Neural progenitor cell (in vitro differentiated cells): ENCODE results near the gene DOK4. TPM values are rescaled to one million over a fixed set of nuclear protein-coding genes. Genes with fewer than 3 reads are reported as not detected.
A peak's percentile ranks its signal among the peaks of the same experiment; 100 is the strongest.
"Not testable (repeated sequence)": the region's sequence is repeated elsewhere in the genome, so short reads cannot be mapped to it uniquely, and the experiment has no call there.

ENCODE experiments used
- DNase-seq: peaks from one replicate; pipeline ENCODE4 v3.0.0-alpha.2; 2016; ENCODE audit warnings: low spot score
- H2AFZ ChIP-seq: fragments of 200-600 bp; sonication (generic); replicated peaks from 2 replicates; pipeline ENCODE4 v1.6.1; 2016; ENCODE audit warnings: antibody characterized with exemption
- H3F3A ChIP-seq: fragments of 200-600 bp; sonication (generic); 2 replicates; pipeline ENCODE4 v1.6.1; 2016; ENCODE audit warnings: antibody characterized with exemption, low read depth
- H3K27ac ChIP-seq: fragments of 200-600 bp; sonication (generic); 2 replicates; pipeline ENCODE4 v1.5.1; 2016; ENCODE audit warnings: mild to moderate bottlenecking
- H3K27me3 ChIP-seq: fragments of 200-600 bp; sonication (generic); 2 replicates; pipeline ENCODE4 v1.6.1; 2016; ENCODE audit warnings: mild to moderate bottlenecking, moderate library complexity
- H3K36me3 ChIP-seq: fragments of 200-600 bp; sonication (generic); 2 replicates; pipeline ENCODE4 v1.5.1; 2016
- H3K4me1 ChIP-seq: fragments of 200-600 bp; sonication (generic); 2 replicates; pipeline ENCODE4 v1.6.1; 2016; ENCODE audit warnings: mixed run types
- H3K4me2 ChIP-seq: fragments of 200-600 bp; sonication (generic); 2 replicates; pipeline ENCODE4 v1.6.1; 2016
- H3K4me3 ChIP-seq: fragments of 200-600 bp; sonication (generic); 2 replicates; pipeline ENCODE4 v1.5.1; 2016
- H3K79me2 ChIP-seq: fragments of 200-600 bp; sonication (generic); 2 replicates; pipeline ENCODE4 v1.6.1; 2016; ENCODE audit warnings: low read depth
- H3K9ac ChIP-seq: fragments of 200-600 bp; sonication (generic); 2 replicates; pipeline ENCODE4 v1.6.1; 2016
- H3K9me3 ChIP-seq: fragments of 200-600 bp; sonication (generic); 2 replicates; pipeline ENCODE4 v1.5.1; 2016; ENCODE audit warnings: low read depth
- H4K20me1 ChIP-seq: fragments of 200-600 bp; sonication (generic); 2 replicates; pipeline ENCODE4 v1.6.1; 2016; ENCODE audit warnings: low read depth
- H3K27ac Mint-ChIP-seq: 3 replicates; pipeline ENCODE4 v1.8.0; 2021; ENCODE audit warnings: mixed read lengths
- H3K27me3 Mint-ChIP-seq: 2 replicates; pipeline ENCODE4 v1.8.0; 2022; ENCODE audit warnings: low read depth, mild to moderate bottlenecking, inconsistent platforms, moderate library complexity, mixed read lengths; ENCODE audit not compliant: insufficient read depth
- H3K36me3 Mint-ChIP-seq: 3 replicates; pipeline ENCODE4 v1.8.0; 2021; ENCODE audit warnings: mixed read lengths
- H3K4me1 Mint-ChIP-seq: 3 replicates; pipeline ENCODE4 v1.8.0; 2021; ENCODE audit warnings: mixed read lengths
- H3K4me3 Mint-ChIP-seq: 3 replicates; pipeline ENCODE4 v1.8.0; 2021; ENCODE audit warnings: mild to moderate bottlenecking, moderate library complexity, mixed read lengths
- H3K9me3 Mint-ChIP-seq: 3 replicates; pipeline ENCODE4 v1.8.0; 2020; ENCODE audit warnings: mixed read lengths
- CTCF ChIP-seq: fragments of 200-600 bp; sonication (generic); IDR thresholded peaks from 2 replicates; pipeline ENCODE4 v1.5.1; 2017; ENCODE audit warnings: antibody characterized with exemption, mild to moderate bottlenecking
- EZH2 ChIP-seq: fragments of 200-600 bp; sonication (generic); IDR thresholded peaks from 2 replicates; pipeline ENCODE4 v1.6.1; 2017; ENCODE audit warnings: antibody characterized with exemption, mild to moderate bottlenecking, moderate library complexity
- EZH2phosphoT487 ChIP-seq: fragments of 200-600 bp; sonication (generic); IDR thresholded peaks from 2 replicates; pipeline ENCODE4 v1.6.1; 2017; ENCODE audit warnings: antibody characterized with exemption
- total RNA-seq: library from RNA; depleted of rRNA; stranded (reverse); fragments of >200 nt; gene quantifications from 2 replicates; pipeline ENCODE4 v1.2.3, GENCODE V29; 2015; ENCODE audit warnings: low replicate concordance

Gene DOK4
- total RNA-seq, 1 donor from 2014 or later: 10.5 TPM

- no peak overlapping the region for H3K4me3 Mint-ChIP-seq
- no peaks in the 10 kb centered on the region for H3F3A ChIP-seq
- no peak overlapping the region for H2AFZ ChIP-seq
- no peaks in the 10 kb centered on the region for H4K20me1 ChIP-seq
- peaks cover 1% of the 10 kb centered on the region for H3K4me1 ChIP-seq
- no peaks in the 10 kb centered on the region for H3K9me3 Mint-ChIP-seq
- no peak overlapping the region for H3K4me2 ChIP-seq
- no peaks in the 10 kb centered on the region for H3K9me3 ChIP-seq
- TF ChIP-seq EZH2phosphoT487 (no peak), EZH2 (no peak), CTCF (no peak)
- no peak overlapping the region for H3K27ac ChIP-seq
- H3K36me3 Mint-ChIP-seq: no peaks in the 10 kb centered on the region
- no peak overlapping the region for H3K4me3 ChIP-seq
- H3K79me2 ChIP-seq: no peaks in the 10 kb centered on the region
- H3K9ac ChIP-seq: no peak overlapping the region
- DNase-seq: no peak
- peak overlapping the region; percentile 43 for H3K27ac Mint-ChIP-seq
- H3K27me3 Mint-ChIP-seq: peaks cover 18% of the 10 kb centered on the region
- H3K27me3 ChIP-seq: no peaks in the 10 kb centered on the region
- H3K36me3 ChIP-seq: no peaks in the 10 kb centered on the region
- peaks cover 17% of the 10 kb centered on the region for H3K4me1 Mint-ChIP-seq
These were observed 15.9 kb upstream of the DOK4 start for GRCh38 chr16:57502048-57502775.

GRCh38 chr16:57501492-57501891 is 15.2 kb upstream of the DOK4 start:
- H3K9me3 ChIP-seq: no peaks in the 10 kb centered on the region
- H3K4me2 ChIP-seq: no peak overlapping the region
- H2AFZ ChIP-seq: no peak overlapping the region
- no peak overlapping the region for H3K4me3 ChIP-seq
- H3K27ac Mint-ChIP-seq: no peak overlapping the region
- no peaks in the 10 kb centered on the region for H3K36me3 ChIP-seq
- no peak overlapping the region for H3K4me3 Mint-ChIP-seq
- peaks cover 18% of the 10 kb centered on the region for H3K27me3 Mint-ChIP-seq
- H3K4me1 Mint-ChIP-seq: peaks cover 12% of the 10 kb centered on the region
- no peaks in the 10 kb centered on the region for H3K9me3 Mint-ChIP-seq
- TF ChIP-seq EZH2phosphoT487 (no peak), CTCF (no peak), EZH2 (no peak)
- H4K20me1 ChIP-seq: no peaks in the 10 kb centered on the region
- H3K27me3 ChIP-seq: no peaks in the 10 kb centered on the region
- no peak overlapping the region for H3K27ac ChIP-seq
- no peaks in the 10 kb centered on the region for H3K4me1 ChIP-seq
- no peaks in the 10 kb centered on the region for H3F3A ChIP-seq
- H3K79me2 ChIP-seq: no peaks in the 10 kb centered on the region
- no peak for DNase-seq
- no peaks in the 10 kb centered on the region for H3K36me3 Mint-ChIP-seq
- H3K9ac ChIP-seq: no peak overlapping the region

- Histone ChIP-seq H3K4me3 (no peak overlapping the region), H2AFZ (no peak overlapping the region), H3K4me2 (no peak overlapping the region), H3K27me3 (no peaks in the 10 kb centered on the region), H3F3A (no peaks in the 10 kb centered on the region), H3K27ac (no peak overlapping the region), H3K9ac (no peak overlapping the region), H3K79me2 (no peaks in the 10 kb centered on the region), H3K36me3 (no peaks in the 10 kb centered on the region), H4K20me1 (no peaks in the 10 kb centered on the region), H3K9me3 (no peaks in the 10 kb centered on the region), H3K4me1 (no peaks in the 10 kb centered on the region)
- TF ChIP-seq CTCF (no peak), EZH2phosphoT487 (no peak), EZH2 (no peak)
- peaks cover 13% of the 10 kb centered on the region for H3K27me3 Mint-ChIP-seq
- no peak overlapping the region for H3K27ac Mint-ChIP-seq
- no peak for DNase-seq
- H3K9me3 Mint-ChIP-seq: no peaks in the 10 kb centered on the region
- no peaks in the 10 kb centered on the region for H3K36me3 Mint-ChIP-seq
- H3K4me3 Mint-ChIP-seq: no peak overlapping the region
- H3K4me1 Mint-ChIP-seq: peaks cover 10% of the 10 kb centered on the region
These were observed 14.4 kb upstream of the DOK4 start for GRCh38 chr16:57500578-57501111.

GRCh38 chr16:57499941-57500340 is 13.6 kb upstream of the DOK4 start:
- not testable (repeated sequence) for H3K27ac ChIP-seq, H3K4me2 ChIP-seq, H3K79me2 ChIP-seq, H2AFZ ChIP-seq, DNase-seq, H3F3A ChIP-seq, H3K36me3 ChIP-seq, H3K9me3 Mint-ChIP-seq, H3K27me3 ChIP-seq, H4K20me1 ChIP-seq, H3K36me3 Mint-ChIP-seq, H3K4me3 Mint-ChIP-seq, H3K4me3 ChIP-seq, H3K9me3 ChIP-seq, H3K9ac ChIP-seq, H3K4me1 ChIP-seq
- peaks cover 13% of the 10 kb centered on the region for H3K27me3 Mint-ChIP-seq
- peaks cover 10% of the 10 kb centered on the region for H3K4me1 Mint-ChIP-seq
- peak overlapping the region; percentile 33 for H3K27ac Mint-ChIP-seq
